ENCODE data around the gene AK9.

GRCh38 chr6:109701221-109701620 lies 10.2 kb upstream of the AK9 start:
- no peak for TF ChIP-seq CTCF (IDR thresholded peaks at IDR 0.05; ENCODE audit: low read length)
- no peak for TF ChIP-seq EZH2 (IDR thresholded peaks at IDR 0.05; ENCODE audit: borderline replicate concordance, low read length)
